HG03139 (cell line): Measurements from ENCODE around the gene KIF5B.
"Not testable (repeated sequence)": the region's sequence is repeated elsewhere in the genome, so short reads cannot be mapped to it uniquely, and the experiment has no call there.

Source experiments
- ATAC-seq: cut with Tn5 transposase; IDR thresholded peaks from one replicate; pipeline ENCODE4 v1.9.1; 2021; ENCODE audit not compliant: unreplicated experiment

KIF5B gene

GRCh38 chr10:32060347-32060746, 4.1 kb upstream of the KIF5B start:
- no peak for ATAC-seq

- no peak for ATAC-seq
These were observed 3.2 kb upstream of the KIF5B start for GRCh38 chr10:32059472-32059871.

GRCh38 chr10:32057036-32057372, 779 bp upstream of the KIF5B start:
- no peak for ATAC-seq

GRCh38 chr10:32055478-32056135, 618 bp downstream of the KIF5B start:
- ATAC-seq, result peak; percentile 33

GRCh38 chr10:32054094-32054493, 2.1 kb downstream of the KIF5B start:
- ATAC-seq, result no peak

GRCh38 chr10:32053392-32053791, 2.8 kb downstream of the KIF5B start:
- not testable (repeated sequence) for ATAC-seq

- no peak for ATAC-seq
These were observed 4.3 kb downstream of the KIF5B start for GRCh38 chr10:32051926-32052325.

- ATAC-seq, result no peak
These were observed 6.0 kb downstream of the KIF5B start for GRCh38 chr10:32050177-32050576.

- no peak for ATAC-seq
These were observed 7.1 kb downstream of the KIF5B start for GRCh38 chr10:32049113-32049512.

- ATAC-seq, result no peak
These were observed 7.9 kb downstream of the KIF5B start for GRCh38 chr10:32048282-32048681.

- ATAC-seq, result no peak
These were observed 8.3 kb downstream of the KIF5B start for GRCh38 chr10:32047881-32048280.

GRCh38 chr10:32046151-32046550, 10.1 kb downstream of the KIF5B start:
- ATAC-seq, result no peak

GRCh38 chr10:32042730-32043129, 13.5 kb downstream of the KIF5B start:
- not testable (repeated sequence) for ATAC-seq

GRCh38 chr10:32041290-32042028, 14.8 kb downstream of the KIF5B start:
- ATAC-seq, result no peak

GRCh38 chr10:32039734-32040133, 16.5 kb downstream of the KIF5B start:
- ATAC-seq, result no peak

- no peak for ATAC-seq
These were observed 17.4 kb downstream of the KIF5B start for GRCh38 chr10:32038777-32039176.

GRCh38 chr10:32036922-32037321, 19.3 kb downstream of the KIF5B start:
- no peak for ATAC-seq

- ATAC-seq, result no peak
These were observed 21.2 kb downstream of the KIF5B start for GRCh38 chr10:32035038-32035437.

GRCh38 chr10:32033171-32033570, 23.1 kb downstream of the KIF5B start:
- ATAC-seq, result no peak

- no peak for ATAC-seq
These were observed 24.3 kb downstream of the KIF5B start for GRCh38 chr10:32031920-32032319.

GRCh38 chr10:32031424-32031823, 24.8 kb downstream of the KIF5B start:
- ATAC-seq, result no peak

GRCh38 chr10:32028710-32029109, 27.5 kb downstream of the KIF5B start:
- no peak for ATAC-seq

GRCh38 chr10:32023264-32023663, 33.0 kb downstream of the KIF5B start:
- ATAC-seq, result no peak
